Ecto neural progenitor cell (in vitro differentiated cells): ENCODE results near the gene RHBDL1.
A peak's percentile ranks its signal among the peaks of the same experiment; 100 is the strongest.

ENCODE experiments used
- DNase-seq: peaks from one replicate; pipeline ENCODE4 v3.0.0-alpha.2; 2018; ENCODE audit warnings: low spot score

RHBDL1 gene

DNA sequence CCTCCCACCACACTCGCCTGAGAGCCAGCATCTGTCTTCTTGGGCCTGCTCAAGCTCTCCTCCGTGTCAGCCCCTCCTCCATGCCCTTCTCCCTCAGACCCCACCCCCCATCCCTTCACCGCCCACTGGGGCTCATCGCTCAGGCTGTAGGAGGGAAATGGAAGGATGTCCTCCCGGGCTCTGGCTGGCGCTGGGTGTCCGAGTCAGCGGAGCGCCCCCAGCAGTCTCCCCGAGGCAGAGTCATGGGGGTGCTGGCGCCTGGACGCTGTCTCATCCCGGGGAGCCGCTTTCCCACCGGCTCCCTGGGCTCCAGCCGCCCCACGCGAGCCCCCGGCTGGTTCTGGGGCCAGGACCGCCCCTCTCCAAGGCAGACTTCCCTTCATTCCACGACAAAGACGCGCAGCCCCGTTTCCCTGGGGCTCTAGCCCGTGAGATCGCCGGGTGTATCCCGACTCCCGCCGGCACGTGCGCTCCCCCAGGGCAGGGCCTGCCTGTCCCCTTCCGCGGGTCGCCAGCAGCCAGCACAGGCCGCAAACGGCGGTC, 45.0 kb downstream of the RHBDL1 start:
- peak; percentile 80 for DNase-seq

DNA sequence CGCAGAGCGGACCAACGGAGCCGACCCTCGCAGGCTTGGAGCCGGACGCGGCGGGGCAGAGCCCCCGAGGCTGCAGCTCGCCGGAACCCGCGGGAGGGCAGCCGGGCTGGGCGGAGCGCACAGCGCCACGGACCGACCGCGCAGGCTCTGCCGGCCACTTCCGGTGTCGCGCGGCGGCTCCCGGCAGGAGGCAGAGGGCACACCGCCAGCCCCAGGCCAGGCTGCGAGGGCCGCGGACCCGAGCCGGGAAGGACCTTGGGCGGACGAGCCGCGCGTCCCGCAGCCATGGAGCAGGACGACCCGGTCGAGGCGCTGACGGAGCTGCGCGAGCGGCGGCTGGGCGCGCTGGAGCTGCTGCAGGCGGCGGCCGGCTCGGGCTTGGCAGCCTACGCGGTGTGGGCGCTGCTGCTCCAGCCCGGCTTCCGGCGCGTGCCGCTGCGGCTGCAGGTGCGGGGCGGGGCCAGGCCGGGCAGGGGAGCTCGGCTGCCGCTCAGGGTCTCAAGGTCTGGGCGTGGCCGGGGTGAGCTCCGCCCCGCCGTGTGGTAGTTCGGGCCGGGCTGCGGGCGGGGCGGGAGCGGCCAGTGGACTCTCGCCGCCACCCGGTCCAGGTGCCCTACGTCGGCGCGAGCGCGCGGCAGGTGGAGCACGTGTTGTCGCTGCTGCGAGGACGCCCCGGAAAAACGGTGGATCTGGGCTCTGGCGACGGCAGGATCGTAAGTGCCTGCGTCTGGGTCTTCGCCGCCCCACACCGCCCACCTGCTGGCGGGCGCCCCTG, 45.7 kb downstream of the RHBDL1 start, which contains the start of gene ANTKMT:
Gene ANTKMT (plus strand): TSS at position 157 of the 775 bp plus-strand sequence. CDS start 129 bp downstream, at position 286.
- DNase-seq, result peak; percentile 93

DNA sequence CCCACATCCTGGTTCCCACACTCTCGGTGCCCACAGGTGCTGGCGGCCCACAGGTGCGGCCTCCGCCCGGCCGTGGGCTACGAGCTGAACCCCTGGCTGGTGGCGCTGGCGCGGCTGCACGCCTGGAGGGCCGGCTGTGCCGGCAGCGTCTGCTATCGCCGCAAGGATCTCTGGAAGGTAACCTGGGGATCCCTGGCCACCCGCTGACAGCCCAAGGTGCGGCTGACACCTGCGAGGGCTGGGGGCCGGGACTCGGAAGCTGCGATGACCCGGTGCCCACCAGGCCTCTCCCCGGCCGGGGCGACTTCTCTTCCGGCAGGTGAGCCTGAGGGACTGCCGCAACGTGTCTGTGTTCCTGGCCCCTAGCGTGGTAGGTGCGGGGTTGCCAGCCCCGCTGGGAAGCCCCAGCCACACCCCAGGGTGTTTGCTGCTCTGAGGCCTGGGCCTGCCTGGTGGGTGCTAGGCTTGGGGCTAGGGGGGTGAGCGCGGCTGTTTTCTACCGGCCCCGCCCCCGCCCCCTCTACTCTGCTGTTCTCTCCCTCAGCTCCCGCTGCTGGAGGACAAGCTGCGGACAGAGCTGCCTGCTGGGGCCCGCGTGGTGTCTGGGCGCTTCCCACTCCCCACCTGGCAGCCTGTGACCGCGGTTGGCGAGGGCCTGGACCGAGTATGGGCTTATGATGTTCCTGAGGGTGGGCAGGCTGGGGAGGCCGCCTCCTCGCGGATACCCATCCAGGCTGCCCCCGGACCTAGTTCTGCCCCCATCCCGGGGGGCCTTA, 46.5 kb downstream of the RHBDL1 start:
- DNase-seq, result no peak

DNA sequence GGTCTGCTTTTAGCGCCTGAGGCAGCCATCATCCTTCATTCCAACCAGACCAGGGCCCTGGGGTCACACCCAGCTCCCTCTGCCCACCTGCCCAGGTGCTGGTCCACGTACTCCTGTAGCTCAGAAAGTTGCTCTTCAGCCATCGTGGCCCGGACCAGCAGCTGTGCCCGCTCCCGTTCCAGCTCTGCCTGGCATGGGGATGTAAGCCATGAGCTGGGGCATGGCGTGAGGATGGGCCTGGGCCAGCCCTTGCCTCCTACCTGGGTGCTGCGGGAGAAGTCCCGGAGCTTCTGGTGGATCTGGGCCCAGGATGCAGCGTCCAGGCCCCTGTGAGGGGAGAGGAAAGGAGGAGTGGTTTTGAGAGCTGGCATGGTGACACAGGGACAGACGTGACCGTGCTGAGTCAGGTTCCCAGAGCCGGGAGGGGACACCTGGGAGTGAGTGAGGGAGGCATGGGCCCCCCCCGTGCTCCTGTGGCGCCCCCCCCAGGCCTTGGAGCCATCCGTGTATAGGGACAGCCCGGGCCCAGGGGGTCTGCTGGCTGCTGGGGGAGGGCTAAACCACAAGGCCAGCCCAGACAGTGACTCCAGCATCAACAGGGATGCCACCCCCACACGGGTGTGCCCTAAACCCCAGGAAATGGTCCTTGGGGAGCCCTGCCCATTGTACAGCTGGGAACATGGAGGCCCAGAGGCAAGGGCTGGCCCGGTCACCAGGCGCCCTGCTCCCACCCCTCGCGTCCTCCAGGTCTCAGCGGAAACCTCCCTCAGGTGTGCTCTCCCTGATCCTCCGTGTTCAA, 47.6 kb downstream of the RHBDL1 start:
- no peak for DNase-seq

DNA sequence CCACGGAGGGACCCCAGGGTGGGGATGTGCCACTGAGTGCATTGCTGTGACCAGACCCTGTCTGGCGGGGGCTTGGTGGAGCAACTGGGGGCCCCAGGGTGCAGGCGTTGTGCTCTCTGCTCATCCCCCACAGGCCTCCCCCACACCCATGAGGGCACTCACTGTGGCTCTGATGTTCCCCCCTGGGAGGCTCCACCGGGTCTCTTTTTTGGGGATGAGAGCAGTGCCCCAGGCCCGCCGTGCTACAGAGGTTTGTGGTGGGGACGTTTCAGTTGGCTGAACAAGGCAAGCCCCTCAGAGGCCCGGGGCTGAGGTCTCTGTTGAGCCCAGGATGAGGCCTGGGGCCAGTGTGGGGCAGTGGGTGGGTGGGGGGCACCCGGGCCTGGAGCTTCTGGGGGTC, 48.2 kb downstream of the RHBDL1 start:
- DNase-seq, result no peak

DNA sequence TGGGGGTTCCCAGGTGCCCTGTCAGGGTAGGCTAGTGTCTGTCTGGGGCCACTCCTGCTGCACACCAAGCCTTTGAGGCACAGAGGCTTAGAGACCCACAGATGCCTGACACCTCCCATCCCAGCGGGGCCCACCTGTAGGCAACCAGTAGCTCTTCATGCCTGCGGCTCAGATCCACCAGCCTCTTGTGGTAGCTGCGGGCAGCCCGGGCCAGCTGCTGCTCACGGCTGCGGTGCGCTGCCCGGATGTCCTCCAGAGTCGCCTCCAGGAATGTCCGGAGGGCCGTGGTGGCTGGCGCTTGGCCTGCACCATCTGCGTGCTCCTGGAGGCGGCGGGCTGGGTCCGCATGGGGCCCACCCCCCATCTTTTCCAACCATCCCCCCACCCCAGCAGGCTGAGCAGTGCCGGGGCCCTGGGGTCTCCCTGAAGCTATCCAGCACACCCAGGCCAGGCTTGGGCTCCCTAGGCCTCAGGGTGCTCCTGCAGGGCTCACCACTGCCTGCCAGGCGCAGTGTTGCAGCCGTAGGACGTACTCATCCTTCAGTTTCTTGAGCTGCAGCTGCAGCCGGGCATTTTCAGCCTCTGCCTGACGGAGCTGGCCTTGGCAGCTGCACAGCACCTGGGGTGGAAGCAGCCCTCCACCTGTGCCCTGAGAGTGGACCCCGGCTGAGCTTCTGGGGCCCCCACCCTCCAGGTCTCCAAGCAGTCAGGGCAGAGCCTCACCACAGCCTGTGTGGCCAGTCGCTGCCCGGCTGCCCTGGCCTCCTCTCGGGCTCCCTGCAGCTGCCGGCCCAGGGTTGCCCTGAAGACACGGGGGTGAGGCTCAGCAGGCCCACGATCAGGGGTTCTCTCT, 48.9 kb downstream of the RHBDL1 start:
- no peak for DNase-seq

DNA sequence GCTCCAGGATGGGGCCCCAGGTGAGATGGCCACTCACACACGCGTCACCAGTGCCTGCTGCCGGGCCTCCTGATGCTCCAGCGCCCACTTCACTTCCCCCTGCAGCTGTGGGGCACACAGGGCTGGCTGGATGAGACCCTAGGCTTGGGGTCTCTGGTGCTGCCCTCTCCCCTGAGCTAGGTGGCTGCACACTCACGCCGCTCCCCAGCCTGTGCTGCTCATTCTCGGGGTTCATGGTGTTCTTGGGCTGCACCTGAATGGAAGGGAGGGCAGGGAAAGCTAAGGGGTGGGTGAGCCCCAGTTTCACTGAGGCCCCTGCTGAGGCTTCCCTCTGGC, 49.5 kb downstream of the RHBDL1 start:
- DNase-seq, result no peak

DNA sequence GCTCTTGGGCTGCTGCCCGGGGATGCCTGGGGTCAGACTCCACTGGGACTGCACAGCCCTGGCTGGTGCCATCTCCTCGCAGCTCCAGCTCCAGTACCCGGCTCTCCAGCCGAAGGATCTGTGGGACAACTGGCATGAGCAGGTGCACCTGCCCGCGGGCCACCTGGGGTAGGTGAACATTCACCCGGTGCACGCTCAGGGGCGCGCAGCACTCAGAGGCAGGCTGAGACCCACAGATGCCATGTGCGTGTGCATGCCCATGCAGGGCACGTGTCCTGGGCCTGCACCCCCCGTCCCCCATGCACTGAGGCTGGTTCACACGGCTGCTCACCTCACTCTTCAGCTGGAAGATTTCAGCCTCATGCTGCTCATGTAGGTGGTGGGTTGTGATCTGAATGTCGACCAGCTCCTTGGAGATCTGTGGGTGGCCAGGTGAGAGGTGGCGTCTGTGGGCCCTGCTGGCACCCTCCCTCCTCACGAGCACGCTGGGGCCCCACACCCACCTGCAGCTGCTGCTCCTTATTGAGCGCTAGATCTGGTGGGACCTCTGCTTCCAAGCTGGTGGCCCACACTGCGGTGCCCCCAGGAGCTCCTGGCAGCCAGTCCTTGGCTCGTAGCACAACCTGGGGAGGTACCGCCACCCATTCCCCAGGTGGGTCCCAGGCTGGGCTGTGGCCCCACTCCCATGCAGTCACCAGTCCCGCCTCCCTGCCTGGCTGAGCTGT, 50.2 kb downstream of the RHBDL1 start:
- DNase-seq, result no peak

DNA sequence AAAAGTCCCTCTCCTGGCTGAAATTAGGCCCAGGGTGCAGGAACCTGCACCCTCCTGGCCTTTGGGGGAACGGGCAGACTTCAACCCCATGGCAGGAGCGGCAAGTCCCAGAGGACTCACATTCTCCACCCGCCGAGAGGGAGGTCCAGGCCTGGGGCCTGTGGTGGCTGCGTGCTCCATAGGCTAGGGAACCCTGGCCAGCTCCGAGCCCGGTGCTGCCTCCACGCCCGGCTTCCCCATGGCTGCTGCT, 50.6 kb downstream of the RHBDL1 start:
- DNase-seq, result no peak

DNA sequence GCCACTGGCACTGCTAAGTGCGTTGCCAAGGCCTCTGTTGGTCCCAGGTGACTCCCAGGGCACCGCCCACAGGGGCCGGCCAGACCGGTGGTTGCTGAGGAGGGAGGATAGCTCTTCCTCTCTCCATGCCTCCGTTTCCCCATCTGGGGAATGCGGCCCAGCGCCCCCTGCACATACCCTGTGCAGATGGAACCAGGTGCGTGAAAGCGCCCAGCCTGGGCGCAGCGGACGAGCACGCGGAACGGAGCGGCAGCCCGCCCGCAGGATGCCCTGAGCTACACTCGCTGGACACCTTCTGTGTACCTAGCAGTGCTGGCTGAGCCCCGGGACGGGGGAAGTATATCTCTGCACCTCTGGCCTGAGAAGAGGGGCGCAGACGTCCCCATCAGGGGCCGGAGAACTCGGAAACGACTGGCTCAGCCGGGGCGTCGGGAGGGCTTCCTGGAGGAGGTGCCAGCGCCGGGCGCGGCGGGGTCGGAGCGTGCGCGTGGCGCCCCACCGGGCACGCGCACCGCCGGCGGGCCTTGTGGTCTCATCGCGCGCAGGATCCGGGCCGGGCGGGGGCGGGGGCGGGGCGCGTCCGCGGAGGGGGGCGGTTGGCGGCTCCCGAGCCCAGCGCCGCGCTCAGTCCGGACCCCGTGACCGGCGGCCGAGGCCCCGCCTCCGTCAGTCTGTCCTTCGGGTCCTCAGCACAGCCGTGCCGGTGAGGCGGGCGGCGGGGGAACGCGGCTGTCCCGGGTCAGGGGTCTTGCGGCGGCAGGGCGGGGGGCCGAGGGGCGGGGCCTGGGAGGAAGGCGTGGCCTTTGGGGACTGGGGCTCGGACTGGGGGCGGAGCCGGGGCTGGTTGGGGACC, 51.2 kb downstream of the RHBDL1 start, which contains the start of the genes CCDC78 and HAGHL:
Gene CCDC78 (minus strand): TSS at position 6 of the 853 bp plus-strand sequence. CDS start 76 bp downstream, outside the sequence.
Gene HAGHL (plus strand): TSS at position 669 of the 853 bp plus-strand sequence. CDS start 404 bp downstream, outside the sequence.
- peak; percentile 85 for DNase-seq

DNA sequence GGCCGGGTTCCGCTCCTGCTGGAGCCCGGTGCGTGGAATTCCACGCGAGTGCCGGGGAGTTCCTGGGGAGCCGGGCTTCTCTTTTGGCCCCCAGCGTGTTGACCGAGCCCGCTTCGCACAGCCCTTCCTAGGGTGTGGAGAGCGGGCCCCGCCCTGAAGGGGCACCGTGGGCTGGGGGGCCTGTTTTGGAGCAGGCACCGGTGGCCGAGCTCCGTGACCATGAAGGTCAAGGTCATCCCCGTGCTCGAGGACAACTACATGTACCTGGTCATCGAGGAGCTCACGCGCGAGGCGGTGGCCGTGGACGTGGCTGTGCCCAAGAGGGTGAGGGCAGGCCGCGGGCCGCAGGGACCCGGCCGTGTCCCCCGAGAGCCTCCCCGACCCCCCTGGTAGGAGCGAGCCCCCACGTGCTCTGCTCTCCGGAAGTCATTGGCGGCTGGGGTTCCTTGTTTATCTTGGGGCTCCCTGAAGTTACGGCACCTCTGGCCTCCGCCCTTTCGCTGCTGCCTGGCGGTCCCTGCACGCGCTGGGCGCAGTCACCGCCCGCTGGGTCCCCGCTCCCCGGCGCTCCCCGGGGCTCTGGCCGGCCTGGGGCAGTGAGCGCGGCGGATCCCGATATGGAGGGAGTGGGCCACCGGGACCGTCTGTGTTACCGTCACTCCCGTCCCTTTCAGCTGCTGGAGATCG, 52.0 kb downstream of the RHBDL1 start:
- DNase-seq, result no peak
